ENCODE data around the gene GNG12.
A peak's percentile ranks its signal among the peaks of the same experiment; 100 is the strongest.
"Not testable (repeated sequence)": the region's sequence is repeated elsewhere in the genome, so short reads cannot be mapped to it uniquely, and the experiment has no call there.

Gene GNG12

DNA sequence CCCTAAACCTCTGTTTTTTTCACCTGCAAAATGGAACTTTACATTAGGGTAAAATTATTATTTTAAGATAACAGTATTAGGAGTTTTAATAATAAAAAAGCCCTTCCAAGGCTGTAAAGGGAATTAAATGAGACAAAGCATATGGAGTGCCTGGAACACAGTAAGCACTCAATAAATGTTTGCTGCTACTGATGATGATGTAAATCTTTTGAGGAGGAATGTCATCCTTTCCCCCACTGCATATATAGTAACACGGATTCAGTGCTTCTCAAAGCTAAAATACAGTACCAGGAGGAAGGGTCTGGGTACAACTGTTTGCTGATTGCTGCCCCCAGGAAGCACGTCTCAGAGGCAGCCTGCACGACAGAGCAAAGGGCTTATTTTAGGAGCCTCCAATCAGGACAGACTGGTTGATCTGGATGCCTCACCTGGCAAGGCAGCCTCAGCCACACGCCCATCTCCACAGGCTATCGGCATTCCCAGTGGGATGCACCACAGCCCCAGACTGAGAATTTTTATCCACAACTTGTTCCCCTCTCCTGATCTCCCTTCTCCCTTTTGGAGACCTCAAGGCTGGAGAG lies 83.9 kb downstream of the GNG12 start:
- peak in 1 of 2 experiments; percentile 30 for DNase-seq

DNA sequence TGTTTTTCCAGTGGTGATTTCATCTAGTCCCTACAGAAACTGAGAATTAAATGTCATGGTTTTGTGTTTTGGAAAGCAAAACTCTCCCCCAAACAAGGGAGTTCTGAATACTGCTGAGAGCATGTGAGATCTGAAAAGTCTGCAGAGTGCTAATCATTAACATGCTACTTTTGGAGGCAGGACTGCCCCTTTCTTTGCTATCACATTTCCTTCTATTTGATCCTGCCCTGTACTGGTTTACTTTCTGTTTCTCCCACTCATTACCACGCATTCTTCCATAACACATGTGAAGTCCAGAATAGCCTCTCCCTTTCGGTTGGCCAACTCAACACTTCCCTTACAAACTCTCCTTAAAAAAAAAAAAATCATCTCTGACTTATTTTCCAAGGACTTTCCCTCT lies 84.6 kb downstream of the GNG12 start:
- peak in 1 of 2 experiments; percentile 24 for DNase-seq

DNA sequence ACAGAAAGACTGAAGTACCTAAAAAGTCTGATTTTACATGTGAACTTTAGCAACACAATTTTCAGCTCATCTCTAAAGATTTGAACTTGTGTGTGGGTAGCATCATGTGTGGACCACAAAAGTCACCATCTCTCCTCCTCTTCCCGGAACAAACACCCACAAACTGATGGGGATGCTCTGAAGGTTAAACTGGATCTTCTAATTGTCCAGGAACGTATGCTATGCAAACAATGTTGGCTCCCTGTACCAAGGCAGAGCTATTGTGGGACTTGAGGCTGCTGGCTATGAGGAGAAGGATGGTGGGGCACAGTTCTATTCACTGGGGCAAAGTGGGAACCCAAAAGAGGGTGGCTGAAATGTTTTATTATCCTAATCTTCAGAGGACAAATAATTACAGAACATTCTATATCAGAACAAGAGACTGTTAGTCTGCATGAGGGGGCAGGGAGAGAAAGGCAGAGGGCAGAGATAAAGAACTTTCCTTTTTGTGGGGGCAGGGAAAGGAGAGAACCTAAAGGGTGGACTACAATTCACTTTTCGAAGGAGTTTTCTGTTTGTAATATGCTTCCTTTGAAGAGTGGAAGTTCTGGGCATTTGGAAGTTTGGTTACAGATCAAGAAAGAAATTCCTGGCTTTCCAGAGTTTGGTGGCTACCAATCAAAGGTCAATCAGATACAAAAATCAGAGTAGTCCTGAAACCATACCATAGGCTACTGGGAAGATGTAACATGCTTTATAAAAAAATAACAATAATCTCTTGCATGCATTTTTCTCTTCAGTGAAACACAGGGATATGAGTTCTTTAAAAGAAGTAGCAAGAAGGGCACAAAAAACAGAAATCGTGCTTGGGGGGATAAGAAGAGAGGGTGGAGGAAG lies 85.4 kb downstream of the GNG12 start:
- no peak for DNase-seq

DNA sequence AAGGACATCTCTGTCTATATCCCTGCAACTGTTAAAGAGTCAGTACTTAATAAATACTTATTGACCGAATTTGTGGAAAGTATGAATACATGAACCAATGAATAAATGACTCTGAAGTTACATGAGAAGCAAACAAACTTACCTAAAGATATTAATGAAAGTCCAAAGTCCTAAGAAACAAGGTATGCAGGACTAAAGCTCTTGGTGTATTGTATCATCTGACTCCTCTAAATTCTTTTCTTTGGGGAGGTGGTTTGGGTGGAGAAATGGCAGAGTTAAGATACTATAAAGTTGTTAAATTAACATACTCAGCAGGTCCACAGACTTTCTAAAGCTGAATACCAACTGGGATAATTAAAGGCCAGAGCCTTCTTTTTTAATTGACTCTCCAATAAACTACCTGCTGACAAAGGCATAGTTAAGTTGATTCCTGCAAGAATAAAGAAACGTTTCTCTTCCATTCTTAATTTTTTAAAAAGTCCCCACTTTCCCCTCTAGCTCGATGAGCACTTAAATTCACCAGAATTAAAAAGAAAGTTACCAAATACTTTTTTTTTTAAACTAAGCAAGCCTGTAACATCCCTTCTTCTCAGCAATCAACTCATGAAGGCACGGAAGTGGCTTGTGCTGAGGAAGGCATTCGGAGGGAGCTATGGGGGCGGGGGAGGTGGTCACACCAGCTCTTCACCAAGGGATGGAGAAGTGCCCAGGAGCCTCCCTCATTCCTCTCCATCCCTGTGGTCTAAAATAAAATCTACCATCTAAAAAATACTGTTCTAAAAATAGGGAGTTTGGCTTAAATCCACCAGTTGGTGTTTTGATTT lies 87.2 kb downstream of the GNG12 start:
- no peak for DNase-seq

DNA sequence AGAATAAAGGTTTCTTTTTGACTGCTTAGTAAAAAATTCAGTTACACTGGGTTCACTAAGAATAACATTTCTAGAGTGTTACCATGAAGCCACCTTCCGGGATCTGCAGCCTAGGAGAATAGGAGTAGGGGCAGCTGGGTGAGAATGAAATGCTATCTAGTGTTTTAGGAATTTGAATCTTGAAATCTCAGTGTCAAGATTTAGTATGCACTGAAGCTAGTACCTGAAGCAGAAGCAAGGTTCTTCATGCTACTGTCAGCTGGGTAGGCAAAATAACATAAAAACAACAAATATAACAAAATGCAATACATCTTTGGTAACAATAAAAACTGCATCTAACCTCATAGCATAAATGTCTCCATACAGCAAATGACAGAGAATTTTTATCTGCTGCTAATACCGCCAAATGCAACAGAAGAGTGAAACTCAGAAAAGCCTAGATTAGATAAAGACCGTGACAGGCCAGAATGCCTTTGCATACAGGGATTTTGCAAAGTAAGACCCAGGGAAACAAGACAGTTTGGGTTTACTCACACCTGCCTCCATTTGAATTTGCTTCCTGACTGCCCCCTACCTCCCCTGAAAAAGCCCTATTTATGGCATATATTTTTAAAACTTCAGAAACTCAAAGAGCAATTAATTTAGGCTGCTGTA lies 90.1 kb downstream of the GNG12 start:
- DNase-seq = peak in 1 of 2 experiments; percentile 23

DNA sequence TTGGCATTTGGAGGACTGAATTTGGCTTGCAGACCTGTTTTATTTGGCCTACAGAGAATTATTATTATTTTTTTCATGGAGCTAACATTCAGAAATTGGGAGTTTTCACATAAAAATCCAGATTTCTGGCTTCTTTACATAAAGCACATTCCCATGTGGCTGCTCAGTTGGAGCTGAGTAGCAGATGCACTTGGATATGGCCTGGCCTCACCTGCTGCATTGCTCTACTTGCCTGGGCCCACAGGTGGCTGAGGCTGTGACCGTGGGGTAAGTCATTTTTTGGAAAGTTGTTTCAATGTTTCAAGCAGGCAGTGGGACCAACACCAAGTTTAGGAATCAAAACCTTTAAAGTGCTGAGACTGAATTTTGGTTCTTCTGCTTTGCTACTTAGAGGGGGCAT lies 91.5 kb downstream of the GNG12 start:
- no peak for DNase-seq

DNA sequence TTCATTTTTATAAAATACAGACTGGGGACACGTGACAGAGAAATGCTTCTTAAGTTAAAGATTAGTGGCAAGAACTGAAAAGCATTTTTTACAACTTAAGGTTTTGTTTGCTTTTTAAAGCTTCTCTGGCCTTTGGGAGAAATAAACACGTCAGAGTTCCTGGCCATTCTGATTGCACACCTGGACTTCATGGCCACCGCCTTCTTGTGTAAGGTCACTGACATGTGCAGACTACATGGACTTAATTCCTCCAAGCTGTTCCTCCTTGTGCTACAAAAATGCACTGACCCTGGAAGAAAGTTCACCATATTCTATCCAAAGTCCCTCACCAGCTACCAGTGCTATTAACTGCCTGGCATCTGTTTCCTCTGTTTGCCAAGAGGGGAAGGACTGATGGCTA lies 92.1 kb downstream of the GNG12 start:
- no peak for DNase-seq

DNA sequence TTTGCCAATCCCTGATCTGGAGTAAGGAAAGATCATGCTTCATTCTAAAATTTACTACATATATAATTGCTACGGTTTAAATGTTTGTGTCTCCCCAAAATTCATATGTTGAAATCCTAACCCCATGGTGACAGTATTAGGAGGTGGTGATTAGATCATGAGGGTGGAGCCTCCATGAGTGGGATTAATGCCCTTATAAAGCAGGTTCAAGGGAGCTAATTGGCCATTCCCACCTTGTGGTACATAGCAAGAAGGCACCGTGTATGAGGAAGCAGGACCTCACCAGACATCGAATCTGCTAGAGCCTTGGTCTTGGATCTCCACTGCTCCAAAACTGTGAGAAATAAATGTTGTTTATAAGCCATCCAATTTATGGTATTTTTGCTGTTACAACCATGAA lies 92.7 kb downstream of the GNG12 start:
- DNase-seq = no peak

DNA sequence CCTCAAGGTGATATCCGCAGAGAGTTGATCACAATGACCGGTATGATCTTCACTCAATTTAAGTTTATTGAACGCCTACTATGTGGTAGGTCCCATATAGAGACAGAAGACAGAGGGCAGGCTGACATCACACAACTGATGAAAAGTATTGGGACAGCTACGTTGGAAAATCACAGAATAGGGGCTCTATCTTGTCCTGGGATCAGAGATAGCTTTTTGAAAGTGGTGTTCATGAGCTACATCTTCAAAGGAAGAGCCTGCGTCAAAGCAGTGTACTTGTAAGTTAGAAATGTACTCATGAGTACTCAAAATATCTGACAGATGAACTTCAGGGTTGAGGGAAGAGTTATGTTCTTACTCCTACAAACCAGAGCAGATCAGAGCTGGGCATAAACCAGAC lies 93.9 kb downstream of the GNG12 start:
- DNase-seq = no peak

DNA sequence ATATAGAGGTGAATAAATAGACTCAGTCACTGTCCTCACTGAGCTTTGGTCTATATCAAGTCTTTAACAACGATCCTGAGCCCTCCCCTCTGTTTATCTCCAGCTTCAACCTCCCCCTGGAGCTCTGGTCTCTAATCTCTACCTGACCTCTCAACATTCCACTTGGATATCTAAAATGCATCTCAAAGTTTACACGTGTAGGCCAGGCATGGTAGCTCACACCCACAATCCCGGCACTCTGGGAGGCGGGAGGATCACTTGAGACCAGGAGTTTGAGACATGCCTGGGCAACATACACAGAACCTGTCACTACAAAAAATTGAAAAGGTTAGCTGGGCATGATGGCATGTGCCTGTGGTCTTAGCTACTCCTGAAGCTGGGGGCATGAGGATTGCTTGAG lies 94.9 kb downstream of the GNG12 start:
- DNase-seq = no peak

DNA sequence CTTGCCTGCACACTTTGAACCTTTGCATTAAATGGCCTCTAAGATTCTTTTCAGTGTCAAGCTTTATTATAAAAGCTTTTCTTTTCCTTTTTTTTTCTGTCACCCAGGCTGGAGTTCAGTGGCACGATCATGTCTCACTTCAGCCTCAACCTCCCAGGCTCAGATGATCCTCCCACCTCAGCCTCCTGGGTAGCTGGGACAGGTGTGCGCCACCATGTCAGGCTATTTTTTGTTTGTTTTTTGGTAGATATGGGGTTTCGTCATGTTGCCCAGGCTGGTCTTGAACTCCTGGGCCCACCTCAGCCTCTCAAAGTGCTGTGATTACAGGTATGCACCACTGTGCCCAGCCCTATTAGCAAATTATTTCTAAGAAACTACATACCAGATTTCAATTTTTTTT lies 95.4 kb downstream of the GNG12 start:
- DNase-seq = no peak

DNA sequence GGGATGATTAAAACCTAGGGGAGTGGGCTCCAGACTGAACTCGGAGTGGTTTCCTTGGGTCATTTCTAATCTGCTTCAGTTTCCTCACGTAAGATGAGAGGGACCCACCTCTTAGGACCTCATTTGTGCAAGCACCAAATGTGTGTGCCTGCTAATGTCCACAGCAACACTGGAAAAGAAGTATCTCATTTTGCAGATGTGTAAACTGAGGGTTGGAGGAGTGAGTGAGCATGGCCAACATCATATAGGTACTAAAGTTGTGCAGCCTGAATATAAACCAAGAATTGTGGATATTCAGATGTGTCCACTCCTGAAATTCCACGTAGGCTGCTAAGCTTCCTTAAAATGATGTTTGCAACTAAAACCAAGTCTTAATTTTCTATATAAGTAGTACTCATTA lies 96.5 kb downstream of the GNG12 start:
- DNase-seq = no peak

DNA sequence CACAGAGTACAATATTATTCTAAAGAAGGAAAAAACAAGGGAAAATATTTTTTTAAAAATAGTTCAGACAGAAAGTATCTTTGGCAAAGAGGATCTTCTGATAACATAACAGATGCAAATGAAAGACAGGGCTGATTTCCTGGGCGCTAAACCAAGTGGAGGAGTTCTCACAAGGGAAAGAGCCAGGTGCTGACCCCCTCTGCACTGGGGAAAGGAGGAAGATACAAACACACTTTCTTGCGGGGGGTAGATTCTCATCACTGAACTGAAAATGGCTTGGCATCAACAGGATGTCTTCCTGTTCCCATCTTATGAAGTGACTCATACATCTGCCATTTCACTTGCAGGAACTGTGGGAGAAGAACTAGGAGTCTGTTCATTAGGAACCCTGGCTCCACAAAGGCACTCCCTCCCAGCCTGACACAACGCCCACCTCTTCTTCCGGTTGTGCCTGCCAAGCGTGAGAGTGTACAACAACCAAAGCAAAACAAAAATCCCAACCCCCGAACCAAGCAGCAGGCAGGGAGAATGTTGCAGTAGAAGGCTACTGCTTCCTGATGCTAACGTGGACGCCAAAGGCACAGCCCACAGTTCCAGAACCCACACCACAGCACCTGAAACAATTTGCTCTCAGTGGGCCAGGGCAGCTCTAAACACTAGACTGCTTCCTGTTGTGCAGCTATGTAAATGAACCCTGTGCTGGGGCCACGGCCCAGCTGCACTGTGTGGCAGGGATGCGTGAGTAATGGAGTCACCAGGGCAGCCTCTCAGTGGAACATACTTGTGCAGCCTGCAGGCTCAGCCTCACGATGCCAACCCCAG lies 97.2 kb downstream of the GNG12 start:
- peak; percentile 13 to 67 for DNase-seq

DNA sequence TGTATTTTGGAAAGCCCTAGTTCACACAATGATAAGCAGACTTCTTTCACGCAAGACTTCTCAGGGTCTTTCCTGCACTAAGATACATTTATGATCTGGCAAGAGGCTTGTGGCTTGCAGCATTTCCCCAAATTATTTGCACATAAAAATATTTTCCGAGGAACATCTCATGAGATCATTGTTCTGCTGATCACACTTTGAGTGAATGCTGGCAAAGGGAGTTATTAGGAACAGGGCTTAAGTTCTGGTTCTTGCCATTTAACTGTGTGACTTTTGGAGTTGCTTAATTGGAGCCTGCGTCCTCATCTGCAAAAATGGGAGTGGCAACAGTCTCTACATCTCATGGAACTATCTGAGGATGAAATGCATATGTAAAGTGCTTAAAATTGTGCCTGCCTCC lies 98.1 kb downstream of the GNG12 start:
- DNase-seq = no peak

DNA sequence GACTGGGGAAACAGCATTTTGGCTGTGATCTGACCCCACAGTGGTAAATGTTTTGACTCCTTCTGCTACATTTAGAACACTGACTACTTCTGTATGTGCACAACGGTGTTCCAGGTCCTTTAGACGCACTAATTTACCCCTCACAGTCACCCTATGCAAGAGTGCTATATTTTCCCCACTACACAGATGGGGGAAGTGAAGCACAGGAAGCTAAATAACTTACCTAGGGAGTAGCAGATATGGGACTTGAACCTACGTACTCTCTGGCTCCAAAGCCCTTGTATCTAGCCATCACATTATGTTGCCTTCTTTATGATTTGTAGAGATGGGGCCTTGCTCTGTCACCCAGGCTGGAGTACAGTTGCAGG lies 99.0 kb downstream of the GNG12 start:
- DNase-seq = no peak

DNA sequence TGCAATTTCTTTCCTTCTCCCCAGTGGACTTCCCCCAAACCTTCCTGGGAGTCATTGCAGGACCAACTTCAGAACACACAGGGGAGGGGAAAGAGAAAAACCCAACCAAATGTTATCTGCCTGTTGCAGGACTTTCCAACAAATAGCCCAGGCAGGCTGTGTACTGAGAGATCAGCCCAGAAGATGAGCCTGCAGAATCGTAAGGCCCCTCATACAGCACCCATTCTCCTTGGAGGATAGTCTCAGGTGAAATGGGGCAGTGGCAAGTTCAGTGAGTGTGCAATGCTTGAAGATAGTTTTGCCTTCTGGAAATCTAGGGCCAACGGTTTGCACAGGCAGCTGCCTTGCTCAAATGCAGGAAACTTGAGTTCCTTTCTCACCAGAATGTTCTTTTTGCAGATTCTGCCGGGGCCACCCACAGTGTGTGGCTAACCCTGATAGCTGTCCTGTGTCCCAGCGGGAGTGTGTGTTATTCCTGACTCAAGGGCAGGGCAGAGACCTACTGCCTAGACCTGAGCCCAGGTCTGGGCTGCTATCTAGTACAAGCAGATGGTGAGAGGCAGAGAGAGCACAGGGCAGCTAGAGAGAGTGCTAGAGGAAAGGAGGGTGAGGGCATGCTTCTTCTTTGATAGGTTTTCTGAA lies 99.5 kb downstream of the GNG12 start:
- no peak for DNase-seq

DNA sequence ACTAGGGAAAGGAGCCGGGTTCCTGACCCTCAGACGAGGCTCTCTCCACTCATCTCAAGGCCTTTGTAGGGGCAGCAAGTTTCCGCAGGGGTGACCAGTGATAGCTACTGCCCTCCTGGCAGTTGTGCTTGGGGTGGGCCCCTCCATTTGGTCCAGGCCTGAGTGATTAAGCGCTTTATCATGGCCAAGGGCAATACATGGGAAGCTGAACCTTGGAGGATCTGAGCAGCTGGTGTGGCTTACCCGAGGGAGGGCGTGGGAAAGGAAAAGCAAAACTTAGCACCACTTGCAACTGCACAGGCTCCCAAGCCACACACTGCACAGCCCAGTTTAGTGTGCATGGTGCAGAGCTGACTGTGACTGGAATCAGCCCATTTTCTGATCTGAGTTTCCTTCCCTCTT lies 100.5 kb downstream of the GNG12 start:
- no peak for DNase-seq

DNA sequence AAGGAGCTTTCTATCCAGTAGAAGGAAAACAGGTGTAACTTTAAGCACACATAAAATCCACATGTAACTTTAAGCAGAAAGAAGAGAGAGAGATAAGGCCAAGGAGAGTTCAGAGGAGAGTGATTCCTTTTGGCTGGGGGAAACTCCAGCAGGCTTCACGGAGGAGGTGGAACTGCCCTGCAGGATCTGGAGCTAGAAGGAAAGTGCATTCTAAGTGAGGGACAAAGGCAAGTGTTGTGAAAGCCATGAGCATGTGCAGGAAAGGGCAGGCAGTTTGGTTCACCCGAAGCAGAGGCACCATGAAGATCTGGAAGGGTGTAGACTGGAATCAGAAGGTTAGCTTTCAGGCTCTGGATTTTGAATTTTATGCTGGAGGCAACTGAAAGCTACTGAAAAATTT lies 101.9 kb downstream of the GNG12 start:
- no peak for DNase-seq

DNA sequence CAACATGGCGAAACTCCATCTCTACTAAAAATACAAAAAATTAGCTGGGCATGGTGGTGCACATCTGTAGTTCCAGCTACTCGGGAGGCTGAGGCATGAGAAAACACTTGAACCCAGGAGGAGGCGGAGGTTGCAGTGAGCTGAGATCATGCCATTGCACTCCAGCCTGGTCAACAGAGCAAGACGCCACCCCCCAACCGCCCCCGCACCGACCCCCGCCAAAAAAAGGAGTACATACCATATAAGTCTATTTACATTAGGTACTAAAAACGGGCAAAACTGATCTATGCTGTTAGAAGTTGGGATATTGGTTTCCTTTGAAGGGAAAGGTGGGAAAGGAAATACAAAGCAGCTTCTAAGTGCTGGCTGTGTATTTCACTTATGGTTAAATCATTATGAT lies 103.0 kb downstream of the GNG12 start:
- not testable (repeated sequence) for DNase-seq

DNA sequence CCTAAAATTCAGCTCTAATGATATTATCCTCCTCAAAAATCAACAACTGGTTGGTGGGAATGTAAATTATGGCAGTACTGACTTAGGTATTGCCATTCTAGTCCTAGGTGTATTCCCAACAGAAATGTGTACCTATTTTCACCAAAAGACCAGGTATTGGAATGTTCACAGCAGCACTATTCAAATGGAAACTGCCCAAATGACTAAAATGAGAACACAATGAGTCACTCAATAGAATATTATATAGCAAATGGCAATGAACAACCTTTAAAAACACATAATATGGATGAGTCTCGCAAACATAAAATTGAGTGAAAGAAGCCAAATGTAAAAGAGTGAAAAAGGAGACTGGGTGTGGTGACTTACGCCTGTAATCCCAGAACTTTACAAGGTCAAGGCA lies 103.4 kb downstream of the GNG12 start:
- no peak for DNase-seq

DNA sequence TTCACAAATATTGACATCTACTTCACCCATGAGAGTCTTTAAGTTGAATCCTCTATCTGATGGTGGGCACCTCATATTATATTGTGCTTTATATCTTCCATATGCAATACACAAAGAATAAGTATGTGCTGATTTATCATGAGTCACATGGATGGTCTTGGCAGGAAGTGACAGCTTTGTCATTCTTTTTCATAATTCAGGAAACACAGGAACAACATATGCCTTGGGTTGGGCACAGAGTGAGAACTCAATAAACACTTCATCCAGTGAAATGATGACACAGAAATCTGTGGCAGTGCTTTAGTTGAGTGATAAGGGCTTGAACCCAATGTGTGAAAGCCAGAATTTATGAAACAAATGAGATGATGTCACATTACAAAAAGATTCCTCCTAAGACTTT lies 107.0 kb downstream of the GNG12 start:
- no peak for DNase-seq

Data from NCI-H526 (cell line).